ENCODE data around the gene MYO5B.

Gene MYO5B

GRCh38 chr18:50151926-50152325 lies 43.0 kb downstream of the MYO5B start:
- no peak for DNase-seq (ENCODE audit: low spot score)

DNA sequence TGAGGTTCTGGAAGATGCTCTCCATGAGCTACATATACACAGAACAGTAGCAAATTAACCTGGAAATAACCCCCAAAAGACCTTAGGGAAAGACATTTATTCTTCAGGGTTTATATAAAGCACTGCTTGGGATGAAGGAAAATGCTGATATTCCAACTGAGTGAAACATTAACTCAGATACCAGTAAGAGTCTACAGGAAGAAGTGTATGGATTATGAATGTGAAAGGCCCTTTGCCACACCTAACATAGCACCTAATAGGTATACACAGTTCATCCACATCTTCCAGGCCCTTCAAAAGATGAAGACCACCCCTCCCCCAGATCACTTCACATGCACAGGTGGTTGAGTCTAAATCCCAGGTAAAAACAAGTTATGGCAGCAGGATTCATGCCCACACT lies 50.4 kb downstream of the MYO5B start:
- DNase-seq (ENCODE audit: low spot score) = no peak

- no peak for DNase-seq (ENCODE audit: low spot score)
These were observed 51.1 kb downstream of the MYO5B start for GRCh38 chr18:50143886-50144285.

GRCh38 chr18:50143294-50143693 lies 51.7 kb downstream of the MYO5B start:
- DNase-seq (ENCODE audit: low spot score) = no peak

- DNase-seq (ENCODE audit: low spot score) = no peak
These were observed 52.4 kb downstream of the MYO5B start for GRCh38 chr18:50142441-50143120.

GRCh38 chr18:50138181-50139064 lies 56.5 kb downstream of the MYO5B start:
- DNase-seq (ENCODE audit: low spot score) = no peak

GRCh38 chr18:50135903-50136302 lies 59.0 kb downstream of the MYO5B start:
- DNase-seq (ENCODE audit: low spot score) = no peak

GRCh38 chr18:50133526-50133925 lies 61.4 kb downstream of the MYO5B start:
- no peak for DNase-seq (ENCODE audit: low spot score)

- DNase-seq (ENCODE audit: low spot score) = no peak
These were observed 63.4 kb downstream of the MYO5B start for GRCh38 chr18:50131591-50131990.

DNA sequence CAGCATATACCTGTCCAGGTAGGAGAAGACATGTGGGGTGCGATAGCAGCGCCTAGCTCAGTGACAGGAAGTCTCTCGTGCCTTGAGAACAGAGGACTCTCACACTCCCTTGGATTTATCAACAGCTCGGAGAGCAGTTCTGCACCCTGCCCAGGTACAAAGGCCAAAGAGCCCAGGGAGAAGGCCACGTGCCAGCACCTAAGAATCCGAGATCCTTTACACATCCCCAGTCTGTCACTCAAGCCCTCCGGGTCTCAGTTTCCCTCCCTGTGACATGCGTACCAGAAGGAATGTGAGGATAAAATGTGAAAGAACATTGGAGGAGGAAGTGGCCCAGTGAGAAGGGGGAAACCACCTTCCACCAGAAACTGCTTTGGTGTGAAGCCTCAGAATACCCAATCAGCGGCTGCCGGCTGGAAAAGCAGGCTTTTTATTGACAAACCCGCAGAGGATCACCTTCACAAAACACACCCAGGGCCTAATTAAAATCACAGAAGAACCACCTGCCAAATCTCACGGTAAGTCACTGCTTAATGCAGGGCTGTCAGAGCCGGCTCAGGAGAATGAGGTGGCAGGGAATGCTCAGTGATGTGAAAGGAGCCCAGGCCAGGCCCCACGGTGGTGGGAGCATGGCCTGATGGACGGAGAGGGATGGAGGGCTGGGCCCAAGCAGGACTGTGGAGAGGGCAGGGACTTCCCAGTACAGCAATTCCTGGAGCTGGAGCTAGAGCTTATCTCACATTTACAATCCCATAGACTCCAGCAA lies 66.3 kb downstream of the MYO5B start:
- no peak for DNase-seq (ENCODE audit: low spot score)

GRCh38 chr18:50127516-50128210 lies 67.3 kb downstream of the MYO5B start:
- DNase-seq (ENCODE audit: low spot score) = no peak

DNA sequence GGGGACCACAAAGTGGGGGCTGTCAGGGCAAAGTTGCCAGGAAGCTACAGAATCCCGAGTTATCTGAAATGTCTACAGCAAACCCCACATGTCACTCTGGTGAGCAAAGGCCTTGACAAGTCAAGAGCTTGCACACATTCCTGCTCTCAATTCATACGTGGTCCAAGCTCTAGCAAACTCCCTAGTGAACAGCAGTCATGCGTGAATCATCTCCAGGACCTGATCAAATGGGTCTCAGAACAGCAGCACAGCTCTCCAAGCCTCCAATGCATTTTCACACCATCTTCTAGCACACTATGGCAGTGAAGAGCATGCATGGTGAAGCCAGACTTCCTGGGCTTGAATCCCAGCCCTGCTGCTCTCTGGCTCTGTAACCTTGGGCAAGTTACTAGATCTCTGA lies 68.5 kb downstream of the MYO5B start:
- peak; percentile 12 for DNase-seq (ENCODE audit: low spot score)

GRCh38 chr18:50125456-50125855 lies 69.5 kb downstream of the MYO5B start:
- DNase-seq (ENCODE audit: low spot score) = no peak

DNA sequence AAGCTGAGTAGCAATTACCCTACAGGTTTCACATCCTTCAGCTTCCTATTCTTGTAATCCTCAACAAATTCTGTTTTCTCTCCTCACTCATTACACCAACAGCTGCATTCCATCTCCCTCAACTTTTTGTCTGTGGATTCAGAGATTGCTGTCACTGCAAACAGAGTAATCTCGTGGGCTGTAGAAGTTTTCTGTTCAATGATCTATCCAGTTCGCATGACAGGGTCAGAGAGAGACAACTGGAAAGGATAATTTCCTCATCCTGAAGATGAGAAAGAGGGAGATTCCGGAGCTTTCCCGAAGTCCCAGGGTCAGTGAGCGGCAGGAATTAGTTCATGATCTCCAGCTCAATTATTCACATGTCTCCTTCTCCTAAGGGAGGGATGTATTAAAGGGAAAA lies 75.7 kb downstream of the MYO5B start:
- DNase-seq (ENCODE audit: low spot score) = no peak

- no peak for DNase-seq (ENCODE audit: low spot score)
These were observed 77.1 kb downstream of the MYO5B start for GRCh38 chr18:50117863-50118262.

GRCh38 chr18:50115095-50115494 lies 79.9 kb downstream of the MYO5B start:
- no peak for DNase-seq (ENCODE audit: low spot score)

DNA sequence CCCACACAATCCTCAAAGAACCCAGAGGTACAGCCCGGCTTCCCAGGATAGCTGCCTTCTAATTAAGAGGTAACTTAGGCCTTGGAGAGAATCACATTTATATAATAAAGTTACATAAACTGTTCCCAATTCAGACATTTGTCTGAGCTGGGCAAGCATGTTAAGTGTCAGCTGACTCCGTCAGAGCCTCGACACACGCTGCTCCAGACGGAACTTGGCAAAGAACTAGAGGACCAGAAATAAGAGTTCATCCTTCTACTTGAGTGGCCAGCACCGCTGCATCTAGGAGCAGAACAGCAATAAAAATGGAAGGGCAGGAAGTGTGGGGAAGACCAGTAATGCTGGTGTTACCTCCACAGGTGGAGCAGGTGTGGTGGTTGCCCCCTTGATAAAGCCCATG lies 80.5 kb downstream of the MYO5B start:
- no peak for DNase-seq (ENCODE audit: low spot score)

- no peak for DNase-seq (ENCODE audit: low spot score)
These were observed 81.2 kb downstream of the MYO5B start for GRCh38 chr18:50113726-50114125.

DNA sequence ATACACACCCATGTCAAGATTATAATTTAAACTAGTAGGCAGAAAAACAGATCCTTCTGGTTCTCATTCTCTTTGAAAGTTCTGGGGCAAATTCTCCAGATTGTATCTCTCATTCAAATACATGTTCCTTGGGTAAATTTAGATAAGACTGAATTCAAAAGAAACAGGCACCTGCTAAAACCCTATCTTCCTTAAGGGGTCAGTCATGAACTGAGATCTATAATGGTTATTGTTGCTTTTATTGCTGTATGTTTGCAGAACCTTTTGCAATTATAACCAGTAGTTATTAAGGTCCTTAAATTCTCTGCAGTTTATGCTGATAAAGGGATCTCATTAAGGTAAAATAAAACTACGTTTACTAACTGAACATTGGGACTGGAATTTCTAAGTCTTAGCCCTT lies 83.5 kb downstream of the MYO5B start:
- no peak for DNase-seq (ENCODE audit: low spot score)

GRCh38 chr18:50107468-50107977 lies 87.4 kb downstream of the MYO5B start:
- DNase-seq (ENCODE audit: low spot score) = no peak

- DNase-seq (ENCODE audit: low spot score) = no peak
These were observed 89.9 kb downstream of the MYO5B start for GRCh38 chr18:50105027-50105426.

- DNase-seq (ENCODE audit: low spot score) = no peak
These were observed 90.5 kb downstream of the MYO5B start for GRCh38 chr18:50104421-50104820.
